CD4-positive, alpha-beta T cell treated with Interleukin-15 for 4 hours (primary cell): ENCODE measurements around the gene ECEL1.

ENCODE experiments used
- DNase-seq: peaks from one replicate; pipeline ENCODE4 v3.0.0-alpha.2; 2020; ENCODE audit warnings: low spot score

Gene ECEL1

DNA sequence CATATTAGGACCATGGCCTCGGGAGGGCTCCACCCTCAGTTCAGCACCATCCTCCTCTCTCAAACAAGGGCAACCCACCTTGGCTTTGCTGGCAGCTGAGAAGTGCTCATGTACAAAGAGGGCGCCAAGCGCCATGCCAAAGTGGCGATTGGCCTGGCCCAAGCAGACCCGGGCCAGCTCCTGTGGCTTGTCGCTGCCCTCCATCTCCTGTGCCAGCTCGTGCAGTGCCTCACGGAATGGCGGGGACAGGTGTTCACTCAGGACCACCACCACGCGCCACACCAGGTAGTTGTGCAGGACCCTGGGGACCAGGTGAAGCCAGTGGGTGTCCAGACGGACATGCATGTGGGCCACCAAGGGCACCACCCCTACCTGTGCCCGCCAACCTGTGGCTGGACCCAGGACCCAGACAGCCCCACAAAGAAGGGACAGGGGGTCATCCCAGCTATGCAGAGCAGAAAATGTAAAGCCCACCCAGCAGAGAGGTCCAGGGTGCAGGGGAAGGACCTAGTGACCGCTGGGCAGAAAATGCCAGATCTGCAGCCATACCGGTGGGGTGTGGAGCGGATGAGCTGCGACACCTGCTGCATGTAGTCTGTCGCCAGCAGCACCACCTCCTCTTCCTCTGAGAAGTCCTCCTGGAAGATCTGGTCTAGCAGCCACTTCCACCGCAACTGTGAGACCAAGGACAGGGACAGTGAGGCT, 3.6 kb downstream of the ECEL1 start:
- no peak for DNase-seq

DNA sequence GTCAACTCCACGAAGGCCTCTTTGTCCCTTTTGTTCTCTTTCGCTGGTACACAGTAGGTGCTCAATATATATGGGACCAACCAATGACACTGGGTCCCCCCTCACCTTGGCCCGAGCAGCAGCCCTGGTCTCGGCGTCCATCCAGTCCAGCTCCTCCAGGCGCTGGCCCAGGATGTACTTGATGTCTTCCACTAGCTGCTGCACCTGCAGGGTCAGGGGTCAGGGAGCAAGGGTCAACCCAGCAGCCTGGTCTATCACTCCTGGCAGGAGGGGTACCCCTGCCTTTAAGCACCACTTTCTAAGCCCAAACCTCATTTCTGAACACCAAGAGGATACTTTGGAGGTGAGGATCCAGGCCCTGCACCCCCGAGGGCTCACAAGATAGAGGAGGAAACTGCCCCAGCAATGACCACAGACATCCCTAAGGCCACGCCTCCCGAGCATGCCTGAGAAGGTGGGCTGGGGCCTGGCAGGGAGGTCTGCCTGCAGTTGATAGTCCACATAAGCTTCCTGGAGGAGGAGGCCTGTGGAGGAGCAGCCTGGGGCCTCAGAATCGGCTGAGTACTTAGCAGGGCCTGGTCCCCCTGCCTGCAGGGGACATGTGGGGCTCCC, 4.2 kb downstream of the ECEL1 start:
- no peak for DNase-seq

DNA sequence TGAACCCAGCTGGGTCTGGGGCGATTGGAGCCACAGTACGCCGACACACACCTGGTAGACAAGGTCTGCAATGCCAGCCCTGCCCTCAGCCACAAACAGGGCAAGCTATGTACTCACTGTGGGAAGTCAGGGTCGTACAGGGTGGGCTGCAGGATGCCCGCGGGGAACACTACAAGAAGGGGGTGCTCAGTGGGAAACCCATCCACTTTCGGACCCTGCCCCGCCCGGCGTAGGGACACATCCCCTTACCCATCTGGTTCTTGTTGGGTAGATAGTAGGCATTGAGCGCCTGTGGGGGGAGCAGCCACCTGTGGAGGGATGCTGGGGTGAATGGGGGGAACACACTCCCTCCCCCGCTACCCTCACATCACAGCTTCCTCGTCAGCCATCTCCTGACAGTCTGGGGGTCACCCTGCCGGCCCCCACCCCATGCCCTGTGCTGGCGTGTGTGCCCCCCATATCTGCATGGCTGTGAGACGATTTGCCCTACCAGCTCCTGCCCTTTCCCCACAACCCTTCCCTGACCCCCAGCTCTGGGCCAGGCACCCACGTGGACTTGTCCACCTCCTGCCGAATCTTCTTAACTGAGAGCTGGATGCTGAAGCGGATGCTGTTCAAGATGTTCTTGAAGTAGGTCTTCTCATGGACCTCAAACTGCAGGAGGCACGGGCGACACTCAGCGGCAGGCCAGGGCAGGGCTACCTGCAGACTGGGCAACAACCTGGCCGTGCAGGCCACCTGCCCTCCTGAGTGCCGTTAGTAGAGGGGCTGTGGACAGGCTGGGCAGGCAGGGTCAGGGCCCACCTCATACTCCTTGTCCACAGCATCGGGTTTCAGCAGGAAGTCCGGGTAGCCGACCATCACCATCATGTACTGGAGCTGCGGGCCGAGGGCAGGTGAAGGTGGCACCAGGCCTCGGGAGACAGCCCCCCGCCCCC, 5.1 kb downstream of the ECEL1 start:
- DNase-seq: no peak

DNA sequence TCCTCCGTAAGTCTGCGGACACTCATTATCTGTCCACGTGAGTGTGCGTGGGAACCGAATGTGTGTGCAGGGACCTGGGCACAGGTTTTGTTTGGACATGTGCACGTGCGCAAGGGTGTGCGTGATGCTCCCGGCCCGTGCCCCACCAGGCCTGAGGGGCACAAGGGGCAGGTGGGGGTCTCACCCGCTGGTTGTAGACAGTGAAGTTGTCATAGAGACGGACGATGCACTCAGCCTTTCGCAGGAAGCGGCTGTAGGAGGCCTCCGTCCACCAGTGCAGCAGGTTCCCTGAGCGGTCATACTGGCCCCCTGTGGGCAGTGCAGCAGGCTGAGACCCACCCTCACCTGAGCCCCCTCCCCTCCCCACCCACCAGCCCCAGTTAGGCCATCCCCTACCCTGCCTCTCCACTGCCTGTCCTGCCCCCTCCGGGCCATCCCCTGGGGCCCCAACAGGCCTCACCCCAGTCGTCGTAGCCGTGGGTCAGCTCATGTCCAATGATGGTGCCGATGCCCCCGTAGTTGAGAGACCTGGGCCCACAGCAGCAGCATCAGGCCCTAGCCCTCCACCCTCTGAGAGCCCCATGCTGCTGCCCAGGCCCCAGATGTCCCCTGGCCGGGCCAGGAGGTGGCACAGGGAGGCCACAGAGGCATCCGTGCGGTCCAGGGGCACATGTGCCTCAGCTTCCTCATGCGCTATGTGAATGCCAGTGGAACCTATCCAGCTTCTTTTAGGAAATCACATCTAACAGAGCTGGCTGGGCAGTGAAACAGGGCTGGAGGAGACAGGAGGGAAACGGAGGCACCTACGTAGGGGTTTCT, 6.1 kb downstream of the ECEL1 start:
- no peak for DNase-seq

DNA sequence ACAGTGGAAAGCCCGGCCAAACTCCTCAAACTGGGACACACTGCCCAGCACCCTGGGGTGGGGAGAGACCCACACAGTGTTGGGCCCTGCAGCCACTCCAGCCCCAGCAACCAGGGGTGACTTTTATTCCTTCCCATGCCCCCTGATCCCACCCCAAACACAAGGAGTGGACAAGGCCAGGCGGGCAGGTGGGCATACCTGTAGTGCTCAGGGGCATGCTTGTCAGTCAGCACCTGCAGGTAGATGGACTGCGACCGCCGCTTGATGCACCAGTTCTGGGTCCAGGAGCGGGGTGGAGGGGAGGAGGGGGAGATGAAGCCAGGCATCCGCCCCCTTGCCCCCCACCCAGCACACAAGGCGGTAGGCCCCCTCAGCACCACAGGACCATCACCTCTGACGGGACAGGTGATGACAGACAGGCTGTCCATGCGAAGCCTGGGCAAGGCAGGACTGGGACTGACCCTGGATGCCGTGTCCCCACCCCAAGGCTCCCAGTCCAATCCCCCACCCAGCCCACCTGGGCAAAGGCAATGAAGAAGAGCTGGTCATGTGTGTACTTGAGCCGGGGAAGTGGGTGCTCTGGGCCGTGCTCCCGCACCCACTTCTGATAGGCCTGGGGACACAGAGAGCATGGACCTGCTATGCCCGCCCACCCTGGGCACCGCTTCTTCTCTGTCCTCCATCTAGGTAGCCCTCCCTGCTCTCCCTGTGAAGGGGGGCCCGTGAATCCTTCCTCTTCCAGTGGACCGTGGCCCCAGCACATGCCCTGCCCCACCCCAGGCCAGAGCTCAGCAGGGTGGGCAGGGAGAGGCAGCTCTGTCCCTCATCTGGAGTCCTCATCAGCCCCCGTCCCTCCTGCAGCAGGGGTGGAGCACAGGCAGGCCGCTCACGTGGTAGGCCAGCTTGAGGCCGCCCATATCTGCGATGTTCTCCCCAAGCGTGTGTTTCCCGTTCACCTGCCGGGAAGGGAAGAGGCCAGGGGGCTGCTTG, 7.1 kb downstream of the ECEL1 start:
- no peak for DNase-seq

DNA sequence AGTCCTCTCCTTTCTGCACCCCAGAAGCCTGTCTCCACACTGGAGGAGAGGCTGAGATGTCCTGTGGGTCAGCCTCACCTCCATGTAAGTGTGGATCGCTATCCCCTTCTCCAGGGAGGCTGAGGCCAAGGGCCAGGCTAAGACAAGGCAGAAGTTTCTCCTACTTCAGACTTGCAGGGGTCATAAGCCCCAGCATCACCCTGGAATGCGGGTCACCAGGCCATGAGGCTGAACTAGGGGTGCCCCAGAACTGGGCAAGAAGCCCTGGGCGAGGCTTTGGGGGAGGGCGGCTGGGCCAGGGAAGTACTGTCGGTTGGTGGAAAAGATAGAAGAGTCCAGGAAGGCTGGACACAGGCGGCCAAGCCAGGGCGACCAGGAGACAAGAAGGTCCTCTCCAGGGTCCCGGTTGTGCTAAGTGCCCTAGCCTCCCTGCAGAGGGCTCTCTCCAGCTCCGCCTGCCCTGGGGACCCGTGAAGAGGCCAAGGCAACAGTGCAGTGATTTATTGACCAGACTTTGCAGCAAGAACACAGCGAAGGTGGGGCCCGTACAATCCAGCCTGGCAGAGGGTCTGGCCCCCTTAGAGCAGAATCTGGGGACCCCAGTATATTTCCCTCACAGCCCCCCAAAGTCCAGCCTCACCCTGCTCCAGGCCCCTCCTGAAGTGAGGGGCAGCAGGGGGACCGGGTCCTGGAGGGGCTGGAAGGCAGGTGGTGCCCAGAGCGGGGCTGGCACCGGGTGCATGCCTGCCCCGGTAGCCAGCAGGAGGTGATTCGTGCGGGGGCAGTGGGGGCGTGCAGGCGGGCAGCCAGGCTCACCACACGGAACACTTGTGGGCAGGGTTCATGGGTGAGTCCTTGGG, 8.1 kb downstream of the ECEL1 start:
- no peak for DNase-seq

DNA sequence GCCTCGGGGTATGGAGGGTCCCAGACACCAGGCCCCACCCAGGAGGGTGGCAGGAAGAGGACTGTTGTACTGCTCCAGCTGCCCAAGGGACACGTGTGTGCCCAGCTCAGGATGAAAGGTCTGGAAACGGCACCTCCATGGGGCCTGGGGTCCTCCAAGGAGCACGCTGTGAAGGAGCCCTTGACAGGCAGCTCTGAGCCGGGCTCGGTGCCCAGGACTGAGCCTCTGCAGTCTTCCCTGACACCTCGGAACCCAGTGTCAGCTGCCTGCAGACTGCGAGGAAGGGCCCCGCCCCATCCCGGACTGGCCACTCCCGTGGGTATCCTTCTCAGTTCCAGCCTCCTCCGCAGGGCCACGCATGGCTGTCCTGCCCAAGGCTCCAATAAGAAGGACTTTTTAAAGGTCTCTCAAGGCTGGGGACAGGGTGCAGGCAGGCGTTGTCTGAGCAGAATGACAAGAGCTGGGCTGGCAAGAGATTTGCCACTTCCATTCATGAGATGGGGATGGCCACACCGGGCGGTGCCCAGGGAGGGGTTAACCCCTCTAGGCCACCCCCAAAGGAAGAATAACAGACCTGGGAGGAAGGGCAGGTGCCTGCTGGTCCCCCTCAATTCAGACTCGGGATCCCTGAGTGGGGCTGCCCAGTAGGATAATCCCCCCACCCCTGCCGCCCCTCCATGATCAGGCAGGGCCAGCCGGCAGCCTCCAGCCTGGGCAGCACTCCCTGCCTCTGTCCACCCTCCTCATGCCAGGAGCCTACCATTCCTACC, 8.9 kb downstream of the ECEL1 start:
- no peak for DNase-seq

DNA sequence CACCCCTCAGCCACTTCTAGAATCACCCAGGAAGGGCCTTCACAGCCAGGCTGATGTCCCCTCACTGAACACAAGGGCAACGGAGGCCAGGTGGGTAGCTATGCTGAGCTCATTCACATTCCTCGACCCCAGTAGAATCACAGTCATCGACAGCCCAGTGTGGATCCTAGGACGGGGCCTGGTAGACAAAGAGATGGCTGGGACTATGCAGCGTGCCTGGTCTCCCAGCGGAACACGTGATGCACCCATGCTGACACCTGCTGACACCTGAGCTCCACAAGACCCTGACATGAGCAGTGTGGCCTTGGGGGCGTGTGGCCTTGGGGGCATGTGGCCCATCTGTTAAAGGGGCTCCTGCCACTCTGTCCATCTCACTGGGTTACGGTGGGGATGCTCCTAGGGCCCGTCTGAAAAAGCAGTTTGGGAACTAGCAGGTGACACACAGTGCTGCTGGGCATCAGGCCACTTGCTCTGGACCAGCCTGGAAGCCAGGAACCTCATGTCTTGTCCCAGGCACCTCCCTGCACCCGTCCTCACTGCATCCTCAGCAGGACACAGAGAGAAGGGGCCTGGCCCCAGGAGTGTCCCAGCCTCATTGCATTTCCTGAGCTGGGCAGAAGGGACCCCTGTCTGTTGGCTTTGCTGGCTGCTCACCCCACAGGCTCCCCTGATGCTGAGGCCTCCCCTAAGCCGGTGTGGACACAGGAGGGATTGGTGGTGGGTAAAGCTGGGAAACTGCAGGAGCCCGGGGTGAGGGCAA, 9.7 kb downstream of the ECEL1 start:
- DNase-seq: no peak

DNA sequence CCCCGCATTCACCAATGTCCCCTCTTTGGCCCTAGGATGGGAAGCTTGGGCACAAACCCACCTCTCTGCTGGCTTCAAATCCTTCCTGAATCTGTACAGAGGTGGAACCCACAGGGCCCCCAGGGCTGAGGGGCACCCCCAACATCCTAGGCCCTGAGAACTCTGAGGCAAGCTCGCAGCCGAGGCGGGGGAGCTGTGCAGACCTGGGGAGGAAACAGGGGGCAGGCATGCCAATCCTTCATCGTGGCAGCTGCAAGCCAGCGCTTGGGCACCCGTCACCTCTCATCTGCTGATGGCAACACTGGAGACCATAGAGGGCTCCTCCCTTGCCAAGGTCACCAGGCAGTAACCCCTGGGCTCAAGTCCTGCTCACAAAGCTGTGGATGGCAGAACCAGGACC, 10.8 kb downstream of the ECEL1 start:
- no peak for DNase-seq

DNA sequence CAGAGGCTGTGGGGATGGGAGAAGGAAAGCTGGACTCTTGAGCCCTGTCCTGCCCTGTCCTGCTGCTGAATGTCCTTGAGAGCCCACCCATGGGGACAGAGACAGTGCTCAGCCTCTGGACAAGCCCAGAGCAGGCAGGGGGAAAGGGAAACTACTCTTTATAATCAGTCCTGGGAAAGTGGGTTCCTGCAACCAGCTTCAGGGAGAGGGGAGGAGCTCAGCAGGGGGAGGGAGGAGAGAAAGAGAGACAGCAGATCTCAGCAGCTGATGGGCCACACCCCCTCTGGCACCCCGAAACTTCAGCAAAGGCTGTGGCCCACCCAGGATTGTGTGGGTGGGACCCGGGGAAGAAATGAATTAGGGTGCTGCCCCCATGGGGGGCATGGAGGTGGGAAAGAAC, 11.6 kb downstream of the ECEL1 start:
- DNase-seq: no peak

DNA sequence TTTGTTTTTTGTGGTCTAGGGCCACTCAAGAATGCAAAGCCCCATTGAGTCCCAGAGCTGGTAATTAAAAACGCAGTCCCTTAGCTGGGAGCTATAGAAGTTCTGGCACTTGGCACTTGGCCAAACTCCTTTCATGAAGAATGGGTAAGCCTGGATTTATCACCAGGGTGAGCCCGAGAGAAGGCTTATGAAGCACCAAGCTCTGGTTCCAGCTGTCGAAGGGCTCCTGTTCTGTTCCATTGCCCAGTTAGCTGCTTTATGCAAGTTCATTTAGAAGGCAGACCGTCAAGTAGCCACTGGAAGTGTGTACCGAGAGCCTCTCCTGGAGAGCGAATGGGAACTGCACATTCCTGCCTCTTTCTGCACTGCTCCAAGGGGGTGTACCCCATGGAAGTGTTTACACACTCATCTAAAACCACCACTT, 14.2 kb downstream of the ECEL1 start:
- DNase-seq: no peak

DNA sequence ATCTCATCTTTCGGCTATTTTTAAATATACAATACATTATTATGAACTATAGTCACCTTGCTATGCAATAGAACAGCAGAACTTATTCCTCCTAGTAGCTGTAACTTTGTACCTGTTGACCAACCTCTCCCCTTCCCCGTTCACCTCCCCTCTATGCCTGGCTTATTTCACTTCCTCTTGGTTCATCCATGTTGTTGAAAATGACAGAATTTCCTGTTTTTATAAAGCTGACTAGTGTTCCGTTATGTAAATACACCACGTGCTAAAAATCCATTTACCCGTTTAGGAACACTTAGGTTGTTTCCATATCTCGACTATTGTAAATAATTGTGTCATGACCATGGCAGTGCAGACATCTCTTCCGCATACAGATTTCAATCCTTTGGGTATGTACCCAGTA, 21.4 kb downstream of the ECEL1 start:
- DNase-seq: no peak

DNA sequence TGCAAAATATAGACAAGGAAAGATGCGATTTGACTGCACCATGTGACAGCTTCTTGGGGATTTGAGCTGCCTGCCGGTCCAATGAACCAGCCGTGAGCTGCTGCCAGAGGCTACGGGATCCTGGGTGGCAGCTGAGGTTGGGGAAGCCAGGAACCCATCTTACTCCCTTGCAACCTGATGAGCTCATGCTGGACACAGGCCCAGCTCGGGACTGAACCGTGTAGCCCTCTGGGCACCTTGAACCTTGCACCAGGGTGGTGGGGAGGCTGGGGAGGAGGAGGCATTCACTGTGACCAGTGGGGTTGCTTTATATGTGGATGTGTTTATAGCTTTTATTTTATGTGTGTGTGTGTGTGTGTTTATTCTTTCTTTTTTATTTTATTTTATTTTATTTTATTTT, 22.6 kb downstream of the ECEL1 start:
- no peak for DNase-seq

DNA sequence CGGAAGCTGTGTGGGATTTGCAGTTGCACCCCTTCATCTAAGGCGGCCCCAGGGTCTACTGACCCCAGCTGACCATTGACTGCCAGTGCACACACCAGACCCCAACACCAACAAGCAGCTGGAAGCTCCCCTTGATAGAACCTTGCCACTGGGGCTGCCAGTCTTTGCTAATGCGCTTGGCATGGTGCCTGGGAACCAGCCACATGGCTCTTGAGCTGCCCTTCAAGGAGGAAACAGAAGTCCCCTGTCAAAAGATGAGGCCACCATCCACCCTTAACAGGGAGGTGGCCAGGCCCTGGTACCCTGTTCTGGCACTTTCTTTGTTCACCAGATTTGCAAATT, 23.1 kb downstream of the ECEL1 start:
- no peak for DNase-seq

DNA sequence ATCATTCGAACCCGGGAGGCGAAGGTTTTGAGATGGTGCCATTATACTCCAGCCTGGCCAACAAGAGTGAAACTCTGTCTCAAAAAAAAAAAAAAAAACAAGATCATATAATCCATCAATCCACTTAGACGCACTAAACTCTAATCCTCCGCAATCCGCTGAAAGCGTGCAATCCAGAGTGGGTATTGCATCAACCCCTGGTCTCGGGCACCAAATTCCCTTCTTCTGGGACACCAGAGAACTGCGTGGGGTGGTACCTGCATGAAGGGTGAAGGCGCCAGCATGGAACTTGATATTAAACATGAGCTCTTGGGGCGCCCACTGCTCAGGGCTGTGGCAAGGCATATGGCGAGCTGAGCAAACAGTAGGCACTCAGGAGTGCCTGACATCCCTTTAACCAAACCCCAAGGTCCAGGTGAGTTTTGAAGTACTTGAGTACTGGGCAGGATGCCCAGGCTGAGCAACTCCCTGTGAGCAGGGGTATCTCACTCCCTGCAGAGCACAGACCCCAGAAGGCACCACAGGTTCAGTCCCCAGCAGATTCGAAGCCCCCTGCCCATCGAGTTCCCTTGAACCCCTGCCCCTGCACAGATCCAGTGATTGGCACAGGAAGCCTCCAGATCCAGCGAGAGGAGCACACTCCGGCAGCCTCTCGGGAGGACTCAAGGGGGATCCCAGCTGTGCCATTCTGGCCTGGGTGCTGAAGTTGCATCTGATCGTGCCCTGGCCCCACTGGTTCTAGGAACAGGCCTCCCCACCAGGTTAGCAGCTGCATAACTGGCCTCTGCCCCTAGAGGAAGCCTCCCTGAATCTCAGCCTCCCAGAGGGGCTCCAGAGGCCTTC, 23.7 kb downstream of the ECEL1 start:
- no peak for DNase-seq

DNA sequence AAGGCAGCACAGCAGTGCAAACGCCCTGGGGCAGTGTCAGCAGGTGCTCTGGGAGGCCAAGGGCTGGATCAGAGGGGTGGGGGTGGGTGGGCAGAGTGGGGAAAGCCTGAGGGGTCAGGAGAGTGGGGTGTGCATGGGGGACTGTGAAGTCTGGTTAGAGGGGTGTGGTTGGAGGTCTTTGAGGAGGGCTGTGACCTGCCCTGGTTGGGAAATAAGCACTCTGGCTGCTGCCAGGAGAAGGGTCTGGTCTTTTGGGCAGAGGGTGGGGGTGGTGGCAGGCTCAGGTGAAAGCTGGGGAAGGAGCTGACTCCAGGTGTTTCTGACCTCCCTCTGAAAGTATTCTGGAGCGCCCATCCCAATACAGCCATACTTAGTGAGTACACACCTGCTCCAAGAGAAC, 27.5 kb downstream of the ECEL1 start:
- no peak for DNase-seq

DNA sequence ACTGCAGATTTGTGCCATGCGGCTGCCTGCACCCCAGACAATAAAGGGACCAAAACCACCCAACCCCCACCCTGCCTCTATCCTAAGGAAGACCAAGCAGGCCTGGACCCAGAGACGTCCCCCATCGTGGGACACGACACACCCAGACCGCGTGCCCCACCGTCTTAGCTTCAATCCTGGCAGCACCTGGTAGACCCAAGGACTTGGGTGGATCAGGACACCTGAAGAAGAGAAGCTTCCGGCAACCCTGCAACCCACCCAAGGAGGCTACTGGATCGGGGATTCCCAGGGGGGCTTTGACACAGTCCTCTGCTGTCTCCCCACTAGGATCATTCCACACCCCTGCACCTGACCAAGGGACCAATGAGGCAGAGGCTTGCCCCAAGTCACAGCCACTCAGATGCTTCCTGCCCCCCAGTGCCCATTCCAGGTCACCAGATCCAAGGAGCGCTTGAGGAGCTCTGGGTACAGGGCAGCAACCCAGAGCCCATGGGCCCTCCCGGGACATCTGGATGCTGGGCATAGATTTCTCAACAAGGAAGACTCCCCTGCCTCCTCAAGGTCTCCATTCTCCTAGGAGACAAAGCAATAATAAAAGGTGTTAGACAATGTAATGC, 28.1 kb downstream of the ECEL1 start:
- no peak for DNase-seq
